Upper lobe of left lung (tissue), 4 donors: ENCODE measurements around the gene ZFHX3.

ENCODE experiments used
- CTCF ChIP-seq, 6 experiments: fragments of 450-650 bp in 4 of 6; fragments of 200-600 bp in 2 of 6; sonication (generic) in 2 of 6; IDR thresholded peaks; one replicate each; pipeline ENCODE4 v1.5.1; 2016 to 2019; ENCODE audit warnings: antibody characterized with exemption in 6 of 6
- EP300 ChIP-seq, 4 donors: sonication (generic); formaldehyde crosslinking; IDR thresholded peaks; one replicate each; pipeline ENCODE4 v1.5.1; 2017; ENCODE audit warnings: antibody characterized with exemption in 4 of 4, control low read depth in 2 of 4
- POLR2A ChIP-seq, 4 donors: fragments of 450-650 bp; IDR thresholded peaks; one replicate each; pipeline ENCODE4 v1.5.1; 2016 to 2017; ENCODE audit warnings: antibody characterized with exemption in 4 of 4, mild to moderate bottlenecking in 2 of 4
- POLR2AphosphoS5 ChIP-seq, 2 donors: sonication (generic); formaldehyde crosslinking; IDR thresholded peaks; one replicate each; pipeline ENCODE4 v1.5.1; 2017; ENCODE audit warnings: antibody characterized with exemption in 2 of 2

DNA sequence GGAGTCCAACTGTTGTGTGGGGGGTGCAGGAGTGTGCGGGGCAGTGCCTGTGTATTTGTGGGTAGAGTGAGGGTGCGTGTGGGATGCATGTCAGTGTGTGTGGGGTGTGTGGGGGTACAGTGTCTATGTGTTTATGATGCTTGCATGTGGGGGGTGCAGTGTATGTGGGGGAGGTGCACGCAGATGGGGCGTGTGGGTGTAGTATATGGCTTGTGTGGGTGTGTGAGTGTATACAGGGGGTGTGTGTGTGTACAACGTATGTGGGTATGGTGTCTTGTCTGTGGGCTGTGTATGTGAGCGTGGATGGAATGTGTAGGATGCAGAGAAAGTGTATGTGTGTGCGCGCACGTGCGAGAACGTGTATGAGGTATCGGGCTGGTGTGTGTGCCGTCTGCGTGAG lies 160.4 kb downstream of the ZFHX3 start:
- TF ChIP-seq CTCF (IDR thresholded peaks at IDR 0.05), result no peak
- no peak for TF ChIP-seq POLR2AphosphoS5 (IDR thresholded peaks at IDR 0.05)
- no peak for TF ChIP-seq POLR2A (IDR thresholded peaks at IDR 0.05)
- TF ChIP-seq EP300 (IDR thresholded peaks at IDR 0.05), result no peak
